Cerebellar cortex (tissue), 1 donor: ENCODE data around the gene SPEF2.

Experiments used
- DNase-seq: peaks from one replicate; pipeline ENCODE4 v3.0.0-alpha.2; 2015; ENCODE audit warnings: low spot score

The SPEF2 gene

GRCh38 chr5:35778259-35778769, 160.7 kb downstream of the SPEF2 start:
- DNase-seq, result no peak

DNA sequence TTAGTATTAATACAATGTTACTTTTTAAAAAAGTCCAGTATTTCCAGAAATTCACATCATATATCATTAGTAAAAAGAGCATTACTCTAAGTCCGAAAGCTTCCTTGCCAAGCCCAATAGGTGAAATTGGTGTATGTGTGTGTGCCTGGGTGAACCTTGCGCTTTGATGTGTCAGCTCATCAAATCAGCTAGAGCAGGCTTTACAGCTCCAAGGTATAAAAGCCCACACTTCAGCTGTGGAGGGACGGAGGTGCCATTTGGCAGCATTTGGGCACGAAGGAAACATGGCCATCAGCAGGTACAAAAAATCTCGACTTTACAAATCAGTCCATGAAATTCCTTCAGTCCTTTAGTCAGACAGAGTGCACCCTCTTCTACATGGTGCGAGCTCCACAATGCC, 162.6 kb downstream of the SPEF2 start:
- DNase-seq, result no peak

DNA sequence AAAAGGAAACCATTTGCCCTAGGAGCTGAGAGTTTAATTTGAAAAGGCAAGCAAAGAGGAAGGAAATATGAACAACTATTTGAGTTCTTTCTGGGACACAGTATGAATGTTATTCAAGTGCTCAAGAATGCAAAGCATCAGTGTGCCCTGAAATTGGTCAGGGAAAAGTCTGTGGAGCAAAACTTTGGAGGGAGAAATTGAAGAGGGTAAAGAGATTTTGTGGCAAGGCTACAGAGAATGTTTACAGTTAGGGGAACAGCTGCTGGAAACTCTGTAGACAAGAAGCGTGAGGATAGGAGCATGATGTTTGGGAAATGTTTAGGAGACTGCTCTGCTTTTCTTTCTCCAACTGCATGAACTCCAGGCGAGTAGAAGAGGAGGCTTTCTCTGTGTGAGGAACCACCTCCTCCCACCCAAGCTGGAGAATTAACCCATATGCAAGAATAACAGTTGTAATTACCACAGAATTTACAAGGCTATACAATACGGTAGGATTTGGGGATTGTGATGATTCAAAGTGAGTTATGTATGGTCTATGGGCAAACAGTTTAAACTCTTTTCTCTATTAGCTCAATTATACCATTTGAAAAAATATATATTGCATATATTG, 163.6 kb downstream of the SPEF2 start:
- DNase-seq, result no peak

DNA sequence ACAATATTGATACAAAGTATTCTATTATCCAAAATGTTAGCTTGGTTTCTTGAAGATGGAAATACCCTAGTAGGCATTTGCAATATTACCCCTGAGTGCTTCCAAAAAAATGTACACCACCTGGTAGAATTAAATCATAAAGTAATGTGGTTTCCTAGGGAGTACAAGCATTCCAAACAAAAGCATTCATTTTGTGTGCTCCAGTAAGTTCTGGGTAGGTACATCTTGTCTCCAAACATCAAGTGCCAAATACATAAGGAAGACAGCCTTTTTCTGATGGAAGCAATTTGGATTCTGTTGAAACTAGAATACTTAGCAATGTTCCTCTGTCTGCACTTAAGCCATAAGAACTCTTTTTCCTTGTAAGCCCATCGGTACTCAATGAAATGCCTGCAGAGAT, 165.9 kb downstream of the SPEF2 start:
- DNase-seq, result no peak

GRCh38 chr5:35785601-35786085, 168.0 kb downstream of the SPEF2 start:
- no peak for DNase-seq

DNA sequence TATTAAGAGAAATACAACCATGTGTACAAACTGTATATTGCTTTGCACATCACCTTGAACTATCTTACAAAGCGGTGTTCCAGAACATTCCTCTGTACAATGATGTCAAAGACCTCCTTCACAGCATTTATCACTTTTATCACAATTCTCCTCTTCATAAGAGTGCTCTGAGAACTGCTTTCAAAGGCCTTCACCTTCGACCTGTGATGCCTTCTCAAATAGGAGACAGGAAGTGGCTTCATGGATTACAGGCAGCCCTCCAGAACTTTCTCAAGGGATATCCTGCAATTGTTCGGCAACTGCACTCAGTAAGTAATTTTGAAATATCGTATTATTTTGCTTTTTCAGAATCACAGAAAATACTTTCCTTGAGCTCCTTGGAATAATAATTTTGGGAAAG, 171.1 kb downstream of the SPEF2 start:
- DNase-seq, result no peak

DNA sequence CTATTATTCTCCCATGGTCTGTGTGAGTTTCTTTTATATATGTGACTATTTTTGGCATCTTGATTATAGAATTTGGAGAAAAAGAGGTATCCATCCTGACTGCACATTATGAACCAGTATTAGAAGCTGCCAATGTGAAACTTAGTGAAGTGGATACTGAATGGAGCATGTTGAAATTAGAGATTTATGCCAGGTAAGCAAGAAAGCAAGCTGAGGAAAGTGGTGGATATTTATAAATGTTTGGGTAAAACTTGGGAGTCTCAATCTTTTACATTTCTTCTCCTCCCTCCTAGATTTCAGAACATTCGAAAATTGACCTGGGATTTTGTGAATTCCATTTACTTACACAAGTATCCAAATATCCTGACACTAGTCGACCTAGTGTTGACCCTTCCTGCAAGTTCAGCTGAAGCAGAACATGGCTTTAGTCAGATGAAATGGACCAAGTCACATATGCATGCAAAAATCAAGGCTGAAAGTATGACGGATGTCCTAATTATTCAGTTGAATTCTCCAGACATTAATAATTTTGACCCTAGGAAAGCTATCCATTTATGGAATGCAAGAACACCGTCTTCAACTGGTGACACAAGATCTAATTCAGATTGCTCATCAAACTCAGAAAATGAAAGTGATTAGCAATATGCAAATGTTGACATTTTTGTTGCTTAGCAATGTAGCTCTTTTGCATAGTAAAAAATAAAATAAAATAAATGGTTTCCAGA, 172.2 kb downstream of the SPEF2 start:
- no peak for DNase-seq

- no peak for DNase-seq
These were observed 172.8 kb downstream of the SPEF2 start for GRCh38 chr5:35790457-35790822.

- DNase-seq, result no peak
These were observed 176.6 kb downstream of the SPEF2 start for GRCh38 chr5:35794328-35794619.

GRCh38 chr5:35794684-35795375, 177.2 kb downstream of the SPEF2 start:
- DNase-seq, result no peak

DNA sequence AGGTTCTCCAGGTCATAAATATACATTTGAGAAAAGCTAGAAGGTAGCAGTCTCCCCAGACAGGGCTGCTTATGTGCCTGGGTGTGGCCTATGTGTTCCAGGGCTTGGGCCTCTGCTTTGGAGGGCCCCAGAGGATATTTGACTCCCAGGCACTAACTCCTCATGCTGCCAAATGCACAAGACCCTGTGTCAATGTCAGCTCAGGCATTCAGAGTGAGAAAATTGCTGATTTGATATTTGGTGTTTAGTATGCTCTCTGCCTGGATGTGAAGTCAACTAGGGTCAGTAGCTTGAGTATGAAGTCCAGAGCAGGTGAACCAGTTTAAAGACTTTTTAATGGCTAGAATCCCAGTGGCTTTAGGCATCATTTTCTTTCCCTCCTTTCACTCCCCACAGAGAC, 181.5 kb downstream of the SPEF2 start:
- DNase-seq, result no peak

GRCh38 chr5:35799753-35800152, 182.1 kb downstream of the SPEF2 start:
- DNase-seq, result no peak

DNA sequence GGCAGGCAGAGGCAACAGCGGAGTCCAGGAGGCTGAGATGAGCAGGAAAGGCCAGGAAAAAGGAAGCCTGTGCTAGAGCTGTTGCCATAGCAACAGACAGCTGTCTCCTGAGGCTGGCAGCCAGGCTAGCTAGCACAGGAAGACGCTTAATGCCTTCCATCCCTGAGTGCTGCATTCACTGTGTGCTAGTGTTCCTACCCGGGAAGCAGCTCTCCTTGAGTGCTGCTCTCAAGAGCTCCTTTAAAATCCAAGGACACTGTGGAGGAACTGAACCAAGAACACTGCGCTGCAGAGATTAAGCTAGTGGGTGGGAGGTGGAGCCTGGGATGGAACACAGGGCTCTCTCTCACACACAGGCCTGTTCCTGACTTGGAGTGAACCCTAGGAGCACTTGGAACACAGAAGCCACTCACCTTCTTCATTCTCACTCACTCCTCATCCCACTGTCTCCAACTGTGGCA, 185.6 kb downstream of the SPEF2 start:
- peak; percentile 34 for DNase-seq

DNA sequence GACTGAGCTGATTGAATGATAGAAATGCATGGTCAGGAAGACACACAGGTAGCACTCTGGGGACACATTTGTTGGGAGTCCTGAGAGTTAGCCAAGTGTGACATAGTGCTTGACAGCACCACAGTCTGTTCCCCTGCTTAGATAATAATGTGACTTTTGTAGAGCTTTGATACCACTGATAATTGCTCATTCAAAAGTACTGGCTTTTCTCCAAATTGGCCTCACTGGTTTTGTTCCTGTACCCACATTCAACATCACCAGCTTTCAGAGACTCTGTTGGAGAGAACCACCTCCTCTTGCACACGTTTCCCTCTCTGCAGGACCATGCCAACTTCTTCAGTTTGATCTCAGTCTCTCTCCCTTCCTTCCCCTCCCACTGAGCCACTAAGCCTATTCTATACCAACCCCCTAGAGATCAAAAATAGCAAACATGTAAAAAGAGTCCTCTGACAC, 186.6 kb downstream of the SPEF2 start:
- DNase-seq, result no peak

DNA sequence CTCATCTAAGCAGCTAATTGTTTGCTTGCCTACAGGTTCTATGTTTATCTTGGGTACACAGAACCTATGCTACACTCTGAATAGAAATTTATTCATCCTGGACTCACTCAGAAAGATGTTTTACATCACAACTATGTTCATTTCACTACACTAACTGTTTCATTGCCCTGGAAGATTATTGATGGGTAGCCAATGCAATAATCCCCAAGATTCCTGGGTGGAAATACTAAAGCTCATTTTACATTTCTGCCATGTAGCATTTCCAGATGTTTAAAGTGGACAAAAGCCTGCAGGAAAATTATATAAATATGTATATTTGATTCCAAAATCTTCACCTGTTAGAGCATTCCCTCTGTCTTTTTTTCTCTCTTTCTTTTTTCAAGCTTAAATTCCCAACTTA, 187.2 kb downstream of the SPEF2 start:
- no peak for DNase-seq

GRCh38 chr5:35810601-35811000, 192.9 kb downstream of the SPEF2 start:
- DNase-seq, result no peak

- DNase-seq, result no peak
These were observed 193.6 kb downstream of the SPEF2 start for GRCh38 chr5:35811108-35811741.

GRCh38 chr5:35813521-35813920, 195.9 kb downstream of the SPEF2 start:
- no peak for DNase-seq

GRCh38 chr5:35815089-35815936, 197.7 kb downstream of the SPEF2 start:
- DNase-seq, result peak; percentile 15

GRCh38 chr5:35816881-35817521, 199.3 kb downstream of the SPEF2 start:
- no peak for DNase-seq

DNA sequence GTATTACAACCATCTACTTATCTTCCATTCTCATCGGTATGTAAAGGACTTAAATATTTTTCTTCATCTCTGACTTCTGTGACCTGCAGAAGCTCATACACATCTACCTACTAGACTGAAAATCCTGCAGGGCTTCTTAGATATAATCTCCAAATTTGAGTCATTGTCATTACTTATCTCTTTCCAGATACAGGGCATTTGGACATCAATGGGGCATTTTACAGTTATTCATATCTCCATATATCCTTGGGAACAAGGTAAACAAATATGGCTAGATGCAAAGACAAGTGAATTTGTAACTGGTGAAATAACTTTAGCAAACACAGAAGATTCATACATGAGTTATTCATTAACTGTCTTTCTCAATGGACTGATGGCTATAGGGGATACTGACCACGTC, 201.4 kb downstream of the SPEF2 start:
- no peak for DNase-seq
